GM18517 (cell line): ENCODE data around the gene ACTL8.

Experiments
- ATAC-seq: cut with Tn5 transposase; IDR thresholded peaks from one replicate; pipeline ENCODE4 v1.9.1; 2021; ENCODE audit warnings: mild to moderate bottlenecking, moderate library complexity; ENCODE audit not compliant: unreplicated experiment

Gene ACTL8

GRCh38 chr1:17768651-17769241, 13.6 kb downstream of the ACTL8 start:
- no peak for ATAC-seq

GRCh38 chr1:17770983-17771382, 15.8 kb downstream of the ACTL8 start:
- ATAC-seq: no peak

GRCh38 chr1:17772615-17773212, 17.6 kb downstream of the ACTL8 start:
- no peak for ATAC-seq

GRCh38 chr1:17773591-17774326, 18.6 kb downstream of the ACTL8 start:
- ATAC-seq: no peak

GRCh38 chr1:17774452-17774851, 19.3 kb downstream of the ACTL8 start:
- ATAC-seq: no peak

GRCh38 chr1:17775796-17776195, 20.7 kb downstream of the ACTL8 start:
- ATAC-seq: no peak

GRCh38 chr1:17776426-17776825, 21.3 kb downstream of the ACTL8 start:
- no peak for ATAC-seq

- no peak for ATAC-seq
These were observed 22.2 kb downstream of the ACTL8 start for GRCh38 chr1:17777330-17777729.

- ATAC-seq: no peak
These were observed 22.7 kb downstream of the ACTL8 start for GRCh38 chr1:17777818-17778217.

GRCh38 chr1:17780916-17781315, 25.8 kb downstream of the ACTL8 start:
- no peak for ATAC-seq

GRCh38 chr1:17789926-17790325, 34.8 kb downstream of the ACTL8 start:
- no peak for ATAC-seq

- ATAC-seq: no peak
These were observed 35.4 kb downstream of the ACTL8 start for GRCh38 chr1:17790383-17791054.

GRCh38 chr1:17791055-17791390, 35.9 kb downstream of the ACTL8 start:
- ATAC-seq: no peak

- ATAC-seq: no peak
These were observed 36.3 kb downstream of the ACTL8 start for GRCh38 chr1:17791480-17791879.

- ATAC-seq: no peak
These were observed 37.3 kb downstream of the ACTL8 start for GRCh38 chr1:17792421-17792820.

- ATAC-seq: no peak
These were observed 40.1 kb downstream of the ACTL8 start for GRCh38 chr1:17795081-17795809.

GRCh38 chr1:17795836-17796645, 40.9 kb downstream of the ACTL8 start:
- ATAC-seq: no peak

GRCh38 chr1:17797478-17797877, 42.3 kb downstream of the ACTL8 start:
- ATAC-seq: no peak

GRCh38 chr1:17798011-17798410, 42.9 kb downstream of the ACTL8 start:
- no peak for ATAC-seq

- ATAC-seq: no peak
These were observed 43.8 kb downstream of the ACTL8 start for GRCh38 chr1:17798799-17799382.
